Kidney epithelial cell (primary cell): Measurements from ENCODE around the gene MAPK14. TPM values are rescaled to one million over a fixed set of nuclear protein-coding genes. Genes with fewer than 3 reads are reported as not detected.

ENCODE experiments used
- DNase-seq: peaks from one replicate; pipeline ENCODE4 v3.0.0-alpha.2; 2010; ENCODE audit warnings: low read depth
- H3K27me3 ChIP-seq: 2 replicates; pipeline ENCODE4 v1.6.0; 2011; ENCODE audit warnings: low read length; ENCODE audit not compliant: control insufficient read depth, insufficient read depth
- H3K36me3 ChIP-seq: 2 replicates; pipeline ENCODE4 v1.5.1; 2011; ENCODE audit warnings: low read length; ENCODE audit not compliant: control insufficient read depth, insufficient read depth
- H3K4me3 ChIP-seq: 2 replicates; pipeline ENCODE4 v1.5.1; 2011; ENCODE audit warnings: low read depth, mild to moderate bottlenecking, control low read depth, low read length
- CTCF ChIP-seq: IDR thresholded peaks from 2 replicates; pipeline ENCODE4 v1.5.1; 2011; ENCODE audit warnings: mild to moderate bottlenecking, moderate library complexity, low read length, control low read depth, inconsistent platforms; ENCODE audit not compliant: insufficient read depth, poor library complexity, severe bottlenecking
- total RNA-seq: library from RNA; depleted of rRNA; stranded (reverse); fragments of >200 nt; gene quantifications from 2 replicates; pipeline ENCODE4 v1.2.3, GENCODE V29; 2015

The MAPK14 gene
- total RNA-seq, 1 donor from 2014 or later: 35.9 TPM

DNA sequence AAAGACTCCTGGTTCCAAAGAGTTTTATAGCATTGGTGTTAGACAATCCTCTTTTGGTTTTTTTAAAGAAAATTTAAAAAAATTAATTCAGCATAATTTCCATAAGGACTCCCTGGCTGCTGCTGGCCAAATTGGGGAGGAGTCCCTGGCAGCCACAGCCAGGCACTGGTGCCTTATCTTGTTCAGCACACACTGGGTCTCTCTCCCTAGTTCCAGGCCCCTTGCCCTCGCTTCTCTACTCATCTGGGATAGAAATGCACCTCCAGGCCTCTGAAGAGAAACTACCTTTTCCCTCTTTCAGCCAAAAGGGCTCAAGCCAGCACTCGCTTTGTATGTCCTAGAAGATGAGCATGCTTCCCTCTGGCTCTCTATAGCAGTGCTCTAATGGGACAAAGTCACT is 89.3 kb downstream of the MAPK14 start:
- no peak overlapping the region for H3K4me3 ChIP-seq
- no peak for DNase-seq
- no peaks in the 10 kb centered on the region for H3K27me3 ChIP-seq
- peaks cover 1% of the 10 kb centered on the region for H3K36me3 ChIP-seq
- TF ChIP-seq CTCF: no peak

DNA sequence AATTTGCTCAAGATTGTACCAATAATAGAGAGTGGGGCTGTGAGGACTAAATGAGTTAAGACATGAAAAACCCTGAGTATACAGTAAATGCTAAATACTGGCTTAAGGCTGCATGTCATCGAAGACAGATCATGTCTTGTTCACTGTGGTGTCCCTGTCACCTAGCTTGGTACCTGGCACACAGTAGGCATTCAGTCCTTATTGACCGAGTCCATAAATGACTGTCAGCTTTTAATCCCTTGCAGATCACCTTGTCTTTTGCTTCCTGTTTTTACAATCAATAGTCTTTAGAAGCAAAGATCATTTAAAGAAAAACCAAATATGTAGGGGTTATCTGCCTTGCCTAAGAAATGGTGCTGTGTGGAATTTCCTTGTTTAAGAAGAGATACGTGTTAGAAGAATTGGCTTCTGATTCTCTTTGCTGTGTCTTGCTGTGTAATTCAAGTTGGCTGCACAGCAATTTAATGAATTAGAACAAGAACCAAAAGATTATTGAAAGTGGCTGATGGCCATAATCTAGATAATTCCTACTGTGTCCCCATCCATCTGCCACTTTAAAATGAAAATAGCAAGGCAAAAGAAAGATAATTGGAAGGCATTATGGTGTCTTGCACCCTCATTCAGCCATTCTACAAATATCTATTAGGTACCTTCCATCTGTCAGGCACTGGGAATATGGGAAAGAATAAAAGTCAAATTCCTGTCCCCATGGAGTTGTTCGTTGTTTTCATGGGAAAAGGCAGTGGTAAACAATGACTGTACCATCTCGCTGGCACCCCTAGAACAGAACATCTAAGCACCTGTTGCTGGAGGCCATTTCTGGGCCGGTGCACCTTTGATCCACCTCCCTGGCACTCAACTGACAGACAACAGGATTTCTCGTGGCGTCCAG is 90.3 kb downstream of the MAPK14 start:
- Histone ChIP-seq H3K27me3 (no peaks in the 10 kb centered on the region), H3K4me3 (no peak overlapping the region), H3K36me3 (peaks cover 1% of the 10 kb centered on the region)
- DNase-seq: no peak
- TF ChIP-seq CTCF: no peak

DNA sequence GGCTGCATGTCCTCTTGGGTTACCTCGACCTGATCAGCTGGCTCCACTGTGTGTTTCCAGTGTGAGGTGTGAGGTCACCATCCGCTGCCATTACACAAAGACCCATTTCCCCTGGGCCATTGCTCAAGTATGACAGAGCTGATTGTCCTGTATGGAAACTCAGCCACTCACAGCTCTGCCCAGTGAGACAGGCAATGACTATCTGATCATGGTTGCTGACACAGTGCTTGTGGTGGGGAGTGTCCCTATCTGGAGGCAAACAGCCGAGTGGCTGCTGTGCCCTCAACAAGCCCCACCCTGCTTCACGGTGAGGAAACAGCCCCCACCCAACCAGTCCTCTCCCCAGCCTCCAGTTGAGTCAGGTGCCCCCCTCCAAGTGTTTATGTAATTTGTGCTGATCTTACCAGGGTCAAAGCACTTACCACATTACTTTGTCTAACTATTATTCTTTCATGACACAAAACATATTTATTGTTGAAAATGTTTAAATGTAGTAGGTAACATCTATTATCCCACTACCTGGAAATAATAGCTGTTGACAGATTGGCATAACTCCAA is 91.0 kb downstream of the MAPK14 start:
- DNase-seq: no peak
- TF ChIP-seq CTCF: no peak
- peaks cover 1% of the 10 kb centered on the region for H3K36me3 ChIP-seq
- H3K4me3 ChIP-seq: no peak overlapping the region
- H3K27me3 ChIP-seq: no peaks in the 10 kb centered on the region

GRCh38 chr6:36119209-36119608 is 91.6 kb downstream of the MAPK14 start:
- no peak for DNase-seq
- no peak overlapping the region for H3K4me3 ChIP-seq
- no peak for TF ChIP-seq CTCF
- H3K36me3 ChIP-seq: peaks cover 1% of the 10 kb centered on the region
- H3K27me3 ChIP-seq: no peaks in the 10 kb centered on the region

GRCh38 chr6:36120018-36120417 is 92.4 kb downstream of the MAPK14 start:
- Histone ChIP-seq H3K4me3 (no peak overlapping the region), H3K36me3 (peaks cover 1% of the 10 kb centered on the region), H3K27me3 (no peaks in the 10 kb centered on the region)
- no peak for DNase-seq
- no peak for TF ChIP-seq CTCF
